HG03460 (cell line): Measurements from ENCODE around the gene NUDT14.

Experiments
- ATAC-seq: cut with Tn5 transposase; IDR thresholded peaks from one replicate; pipeline ENCODE4 v1.9.1; 2021; ENCODE audit not compliant: unreplicated experiment

NUDT14 gene

GRCh38 chr14:105199093-105199492 lies 18.0 kb upstream of the NUDT14 start:
- ATAC-seq, result no peak

DNA sequence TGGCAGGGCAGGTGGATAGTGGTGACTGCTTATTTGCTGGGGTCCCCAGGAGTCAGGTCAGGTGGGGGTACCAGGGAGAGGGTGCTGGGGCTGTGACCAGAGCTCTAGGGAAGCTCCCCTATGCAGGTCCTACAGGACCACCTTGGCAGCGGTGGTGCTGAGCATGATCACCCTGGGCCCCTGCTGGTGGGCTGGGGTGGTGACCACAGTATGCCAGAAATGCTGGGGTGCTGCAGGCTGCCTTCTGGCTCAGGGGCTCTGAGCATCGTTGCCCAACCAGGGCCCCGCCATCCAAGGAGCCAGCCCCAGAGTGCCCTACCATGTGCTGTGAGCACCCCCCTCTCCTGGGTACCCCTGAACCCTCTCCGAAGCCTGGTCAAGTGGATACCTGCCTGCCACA lies 17.5 kb upstream of the NUDT14 start:
- ATAC-seq, result no peak

- no peak for ATAC-seq
Measured at GRCh38 chr14:105197211-105197641, 16.1 kb upstream of the NUDT14 start.

DNA sequence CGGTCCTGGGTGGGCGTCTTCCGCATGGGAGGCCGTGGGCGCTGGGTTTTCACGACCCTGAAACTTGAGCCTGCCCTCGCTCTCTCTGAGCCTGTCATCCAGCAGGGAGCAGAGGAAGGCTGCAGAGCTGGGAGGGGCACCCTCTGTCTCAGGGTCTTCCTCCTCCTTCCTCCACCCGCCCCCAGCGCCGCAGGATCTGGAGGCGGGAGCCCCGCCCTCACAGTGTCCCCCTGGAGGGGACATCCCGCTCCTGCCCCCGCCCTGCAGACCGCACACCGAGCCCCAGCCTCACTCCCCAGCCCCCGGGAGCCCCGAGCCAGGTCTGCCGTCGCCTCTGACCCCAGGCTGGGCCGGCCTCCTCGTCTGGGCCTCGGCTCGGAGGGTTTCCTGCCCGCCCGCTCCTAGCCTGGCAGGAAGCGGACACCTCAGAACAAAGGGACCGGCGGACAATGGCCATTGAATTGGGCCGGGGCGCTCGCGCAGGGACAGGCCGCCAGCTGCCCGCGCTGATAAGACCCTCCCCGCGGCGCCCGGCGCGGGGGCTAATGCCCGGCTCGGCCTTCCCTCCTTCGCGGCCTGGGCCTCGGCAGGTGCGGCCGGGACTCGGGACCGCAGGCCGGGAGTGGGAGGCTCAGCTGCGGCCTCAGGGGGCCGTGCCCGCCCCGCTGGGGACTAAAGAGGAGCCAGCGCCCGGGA lies 15.3 kb upstream of the NUDT14 start:
- no peak for ATAC-seq

DNA sequence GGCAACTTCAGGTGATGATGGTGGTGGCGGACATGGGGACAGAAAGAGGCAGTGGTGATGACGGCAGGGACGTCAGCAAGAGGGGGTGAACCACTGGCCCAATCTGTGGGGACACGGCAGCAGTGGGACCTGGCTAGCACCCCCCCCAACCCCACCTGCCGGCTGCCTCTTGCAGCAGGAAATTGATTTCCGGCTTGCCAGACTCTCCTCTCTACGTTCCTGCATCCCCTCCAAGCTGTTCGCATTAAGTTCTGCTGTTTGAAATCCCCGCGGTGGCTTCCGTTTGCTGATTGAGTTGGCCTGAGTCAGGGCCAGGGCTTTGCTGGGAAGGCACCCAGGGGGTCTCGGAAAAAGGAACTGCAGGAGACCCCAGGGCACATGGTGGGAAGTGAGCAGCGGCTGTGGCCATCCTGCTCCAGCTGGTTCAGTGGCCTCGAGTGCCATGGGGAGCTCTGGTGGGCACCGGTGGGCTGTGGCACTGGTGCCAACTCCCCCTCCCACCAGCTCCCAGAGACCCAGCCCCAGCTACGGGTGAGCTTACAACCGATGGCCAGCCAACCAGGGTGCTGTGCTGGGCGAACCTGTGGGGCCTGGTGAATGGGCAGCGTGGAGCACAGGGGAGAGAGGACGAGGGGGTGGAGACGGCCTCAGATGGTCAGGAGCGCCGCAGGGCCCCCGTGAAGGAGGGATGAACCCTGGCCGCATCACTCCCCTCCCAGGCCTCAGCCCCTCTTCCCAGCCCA lies 14.6 kb upstream of the NUDT14 start:
- ATAC-seq, result no peak

DNA sequence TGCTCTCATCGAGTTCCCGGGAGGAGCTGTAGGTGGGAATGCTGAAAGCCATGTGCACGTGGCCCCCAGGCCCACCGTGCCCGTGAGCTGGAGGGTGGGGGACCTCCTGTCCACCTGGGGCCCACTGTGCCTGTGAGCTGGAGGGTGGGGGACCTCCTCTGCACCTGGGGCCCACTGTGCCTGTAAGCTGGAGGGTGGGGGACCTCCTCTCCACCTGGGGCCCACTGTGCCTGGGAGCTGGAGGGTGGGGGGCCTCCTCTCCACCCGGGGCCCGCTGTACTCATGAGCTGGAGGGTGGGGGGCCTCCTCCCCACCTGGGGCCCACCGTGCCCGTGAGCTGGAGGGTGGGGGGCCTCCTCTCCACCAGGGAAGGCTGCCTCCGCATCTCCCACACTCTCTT lies 13.9 kb upstream of the NUDT14 start:
- ATAC-seq, result no peak

DNA sequence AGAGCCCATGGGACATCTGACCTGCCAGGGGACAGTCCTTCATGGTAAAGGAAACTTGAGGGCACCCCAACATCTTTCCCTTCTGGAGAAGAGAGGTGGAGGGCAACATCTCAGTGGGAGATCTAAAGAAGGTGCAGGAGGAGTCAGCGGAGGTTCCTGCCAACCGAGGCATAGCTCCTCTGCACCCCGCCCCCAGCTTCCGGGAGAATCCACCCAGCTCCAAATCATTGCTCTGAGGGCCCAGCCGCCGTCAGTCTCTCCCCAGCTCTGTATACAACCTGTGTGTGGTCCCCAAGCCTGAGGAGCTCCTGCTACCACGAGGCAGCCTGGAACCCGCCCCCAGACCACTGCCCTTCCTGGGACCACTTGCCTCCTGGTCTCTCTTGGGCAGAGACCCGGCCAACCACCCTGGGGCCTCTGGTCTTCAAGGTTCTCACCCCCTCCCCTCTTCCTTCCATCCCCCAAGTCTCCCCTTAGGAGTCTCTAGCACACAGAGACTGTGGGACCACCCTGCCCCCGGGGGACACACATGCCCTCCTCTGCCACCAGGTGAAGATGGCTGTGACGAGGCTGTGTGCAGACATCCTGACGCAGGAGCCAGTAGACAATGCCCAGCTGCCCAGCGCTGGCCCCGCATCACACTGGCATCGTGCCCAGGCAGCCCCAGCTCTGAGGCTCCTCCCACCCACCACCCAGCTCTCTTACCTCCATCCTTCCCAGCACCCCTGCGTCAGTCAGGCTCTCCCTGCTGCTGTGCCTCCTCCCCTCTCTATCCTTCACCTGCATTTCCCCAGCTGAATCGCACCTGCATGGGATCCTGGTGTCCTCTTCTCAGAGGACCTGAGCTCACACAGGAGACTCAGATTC lies 13.0 kb upstream of the NUDT14 start:
- ATAC-seq, result no peak

GRCh38 chr14:105192866-105193731 lies 12.0 kb upstream of the NUDT14 start:
- ATAC-seq, result no peak

- no peak for ATAC-seq
Measured at GRCh38 chr14:105187935-105188524, 6.9 kb upstream of the NUDT14 start.

- no peak for ATAC-seq
Measured at GRCh38 chr14:105187116-105187515, 6.0 kb upstream of the NUDT14 start.

DNA sequence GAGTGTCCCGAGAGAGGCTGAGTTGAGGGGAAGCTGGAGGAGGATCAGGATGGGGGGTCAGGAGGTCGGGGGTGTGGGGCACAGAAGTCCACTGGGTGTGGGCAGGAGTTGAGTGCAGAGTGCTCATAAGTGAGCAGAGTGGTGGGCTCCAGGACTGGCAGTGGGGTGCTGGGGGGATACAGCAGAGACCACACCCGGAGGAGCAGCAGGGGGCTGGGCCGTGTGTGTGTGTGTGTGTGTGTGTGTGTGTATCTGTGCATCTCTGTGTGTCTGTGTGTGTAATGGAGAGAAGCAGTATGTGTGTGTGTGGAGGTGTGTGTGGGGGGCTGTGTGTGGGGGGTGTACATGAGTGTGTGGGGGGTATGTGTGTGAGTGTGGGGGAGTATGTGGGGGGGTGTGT lies 4.9 kb upstream of the NUDT14 start:
- ATAC-seq, result no peak

GRCh38 chr14:105185001-105185400 lies 3.9 kb upstream of the NUDT14 start:
- no peak for ATAC-seq

GRCh38 chr14:105184461-105184860 lies 3.3 kb upstream of the NUDT14 start:
- ATAC-seq, result no peak

GRCh38 chr14:105182296-105183020 lies 1.3 kb upstream of the NUDT14 start:
- ATAC-seq, result no peak

DNA sequence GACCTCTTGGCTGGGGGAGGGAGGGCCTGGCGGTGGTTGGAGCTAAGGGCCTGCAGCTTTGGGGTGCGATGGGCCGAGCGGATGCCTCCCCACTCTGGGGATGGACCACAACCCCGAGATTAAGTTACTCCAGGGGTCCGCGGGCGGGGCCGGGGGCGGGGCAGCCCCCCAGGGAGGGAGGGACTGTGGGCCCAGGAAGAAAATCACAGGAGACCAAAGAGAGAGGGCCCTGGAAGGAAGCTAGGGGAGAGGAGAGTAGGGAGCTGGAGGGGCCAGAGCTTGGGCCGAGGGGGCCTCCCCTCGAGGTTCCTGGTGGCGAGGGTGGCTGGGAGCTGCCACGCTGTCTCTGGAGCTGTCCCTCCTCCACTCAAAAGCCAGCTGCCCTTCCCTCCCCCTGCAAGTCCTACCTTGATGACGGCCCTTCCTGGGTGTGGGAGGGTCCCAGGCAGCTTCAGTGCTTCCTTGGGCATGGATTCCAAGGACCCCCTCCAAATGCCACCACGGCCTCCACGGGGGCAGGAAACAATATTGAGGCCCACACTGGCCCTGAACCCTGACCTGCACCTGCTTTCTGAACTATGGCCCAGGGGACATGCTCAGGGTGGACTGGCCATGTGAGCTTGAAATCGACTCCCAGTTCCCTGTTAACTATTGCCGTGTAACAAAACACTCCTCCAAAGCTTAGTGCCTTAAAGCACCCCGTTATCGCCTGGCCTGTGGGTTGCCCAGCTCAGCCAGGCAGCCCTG lies 610 bp upstream of the NUDT14 start:
- ATAC-seq, result no peak

DNA sequence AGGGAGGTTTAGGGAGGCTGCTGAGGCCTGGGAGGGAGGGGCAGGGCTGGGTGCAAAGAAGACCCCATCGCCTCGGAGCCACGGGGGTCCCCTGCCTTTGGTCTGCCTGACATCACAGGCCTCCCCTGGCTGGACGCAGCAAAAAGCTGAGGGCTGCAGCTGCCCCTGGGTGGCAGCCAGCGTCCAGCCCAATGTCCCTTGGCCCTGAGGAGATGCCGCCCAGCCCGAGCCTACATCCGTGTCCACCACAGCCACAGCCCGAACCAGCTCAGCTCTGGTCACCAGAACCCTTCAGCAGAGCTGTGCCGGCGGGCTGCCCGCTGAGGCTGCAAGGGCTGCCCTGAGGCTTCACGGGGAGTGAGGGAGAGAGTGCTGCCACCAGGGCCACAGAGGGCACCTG lies 1.9 kb downstream of the NUDT14 start:
- ATAC-seq, result no peak

DNA sequence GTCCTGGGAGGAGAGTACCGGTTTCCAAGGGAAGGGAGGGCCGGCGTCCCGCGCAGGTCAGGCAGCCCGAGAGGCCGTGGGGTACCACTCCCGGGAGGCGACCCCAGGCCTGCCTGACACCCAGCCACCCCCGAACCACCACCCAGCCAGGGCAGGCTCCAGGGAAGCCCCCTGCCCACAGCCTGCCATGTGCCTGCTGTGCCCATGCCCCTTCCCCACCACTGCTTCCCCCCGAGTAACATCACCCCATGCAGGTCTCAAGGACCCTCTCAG lies 2.3 kb downstream of the NUDT14 start:
- ATAC-seq, result no peak

- no peak for ATAC-seq
Measured at GRCh38 chr14:105178069-105178867, 2.8 kb downstream of the NUDT14 start.
